NCI-H446 treated with DMSO at 0.1 percent for 48 hours (cell line): ENCODE results near the gene OR52W1.
"Not testable (repeated sequence)": the region's sequence is repeated elsewhere in the genome, so short reads cannot be mapped to it uniquely, and the experiment has no call there.

Source experiments
- DNase-seq: peaks from one replicate; lab custom pipeline; 2025; lab: John Stamatoyannopoulos, UW

The OR52W1 gene

GRCh38 chr11:6217722-6218121 is 18.7 kb downstream of the OR52W1 start:
- no peak for DNase-seq

DNA sequence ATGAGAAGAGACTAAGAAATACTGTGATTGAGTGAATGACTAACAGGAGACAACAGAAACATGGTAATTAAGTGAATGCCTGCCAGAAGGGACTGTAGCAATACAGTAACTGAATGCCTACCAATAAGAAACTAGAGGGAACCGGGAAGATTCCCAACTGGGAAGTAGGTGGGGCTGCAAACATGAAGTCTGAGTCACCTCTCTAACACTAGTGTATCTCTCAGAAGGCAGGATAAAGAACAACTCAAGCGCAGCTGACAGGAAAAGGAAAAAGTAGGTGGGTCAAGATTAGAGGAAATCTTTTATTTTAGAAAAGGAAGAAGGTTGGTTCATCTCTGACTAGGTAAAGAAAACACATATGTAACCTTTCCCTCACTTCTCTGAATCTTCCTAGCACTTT is 20.3 kb downstream of the OR52W1 start:
- no peak for DNase-seq

DNA sequence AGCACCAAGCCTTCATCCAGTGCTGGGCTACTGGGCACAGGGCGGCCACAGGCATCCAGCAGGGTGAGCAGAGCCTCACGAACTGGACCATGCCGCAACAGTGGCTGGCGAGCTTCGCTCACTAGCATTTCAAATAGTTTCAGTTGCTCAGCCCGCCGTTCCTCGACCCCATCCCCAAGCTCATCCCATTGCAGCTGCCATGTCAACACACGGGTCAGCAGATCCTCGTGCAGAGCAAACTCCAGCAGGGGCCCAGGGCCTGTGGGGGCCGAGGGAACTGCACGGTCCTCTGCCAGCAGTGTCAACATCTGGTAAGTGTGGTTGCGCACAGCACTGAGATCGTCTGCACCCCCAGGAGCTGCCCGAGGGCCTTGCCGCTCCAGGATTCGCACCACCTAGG is 24.8 kb downstream of the OR52W1 start:
- no peak for DNase-seq

DNA sequence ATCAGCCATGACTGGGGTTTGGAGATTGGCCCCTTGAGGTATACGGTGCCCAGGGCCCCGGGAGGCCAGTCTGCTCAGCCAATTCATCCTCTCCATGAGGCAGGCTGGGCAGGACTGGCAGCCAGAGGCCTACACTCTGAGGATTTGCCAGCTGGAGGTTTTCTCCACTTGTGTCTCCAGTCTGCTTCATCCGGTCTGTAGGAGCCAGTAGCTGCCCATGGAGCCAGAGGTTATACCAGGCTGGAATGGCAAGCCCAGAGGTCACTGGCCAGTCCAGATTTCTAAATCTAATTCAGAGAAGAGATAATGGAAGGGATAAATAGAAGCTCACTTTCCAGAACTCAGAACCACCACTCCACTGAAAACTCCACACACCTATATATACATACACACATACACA is 25.4 kb downstream of the OR52W1 start:
- no peak for DNase-seq

DNA sequence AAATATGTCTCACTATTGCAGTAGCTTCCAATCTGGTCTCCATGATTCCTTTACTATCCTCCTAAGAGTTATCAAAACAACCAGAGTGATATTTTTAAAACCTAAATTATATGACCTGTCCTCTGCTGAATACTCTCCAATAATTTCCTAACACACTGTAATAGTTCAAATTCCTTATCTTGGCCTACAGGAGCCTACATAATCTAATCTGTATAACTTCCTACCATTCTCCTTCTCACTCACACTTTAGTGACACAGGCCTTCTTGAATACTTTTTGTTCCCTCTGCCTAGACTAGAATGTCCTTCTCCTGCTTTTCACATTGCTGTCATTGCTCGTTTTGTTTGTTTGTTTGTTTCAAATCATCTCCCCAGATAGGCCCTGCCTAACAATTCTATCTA is 26.0 kb downstream of the OR52W1 start:
- DNase-seq: no peak

DNA sequence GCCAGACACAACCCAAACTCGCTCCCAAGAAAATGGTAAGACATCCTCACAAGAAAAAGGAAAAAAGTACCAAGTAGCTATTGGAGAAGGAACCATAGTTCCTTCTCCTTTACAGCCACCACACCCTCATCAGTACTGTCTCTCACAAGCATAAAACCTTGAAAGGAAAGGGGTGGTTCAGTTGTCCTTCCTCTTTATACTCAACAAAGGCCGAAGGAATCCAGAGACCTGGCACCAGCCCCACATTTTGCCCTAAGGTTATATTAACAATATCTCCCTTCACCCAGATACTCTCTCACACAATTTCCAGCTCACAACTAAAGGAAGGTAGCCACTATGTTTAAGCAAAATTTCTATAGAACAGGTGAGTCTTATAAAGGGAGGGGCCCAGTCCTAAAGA is 26.9 kb downstream of the OR52W1 start:
- no peak for DNase-seq

GRCh38 chr11:6228520-6228919 is 29.5 kb downstream of the OR52W1 start:
- DNase-seq: no peak

GRCh38 chr11:6229911-6230310 is 30.9 kb downstream of the OR52W1 start:
- no peak for DNase-seq

DNA sequence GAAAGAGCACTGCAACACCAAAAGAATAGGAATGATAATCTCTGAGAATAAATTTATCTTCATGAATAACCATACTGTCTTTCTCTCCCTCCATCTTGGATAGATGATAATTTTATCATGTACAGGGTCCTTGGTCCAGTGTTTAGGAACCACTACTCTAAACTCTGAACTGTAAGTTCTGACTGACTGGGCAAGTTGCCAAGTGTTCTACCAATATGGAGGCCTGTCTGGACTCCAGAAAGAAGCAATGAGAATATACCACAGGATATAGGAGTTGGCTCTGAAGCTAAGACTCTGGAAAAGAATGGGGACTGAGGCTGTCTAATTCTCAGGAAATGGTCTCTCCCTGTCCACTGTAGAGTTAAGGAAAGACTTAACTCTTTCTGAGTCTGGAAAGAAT is 33.9 kb downstream of the OR52W1 start:
- no peak for DNase-seq

- no peak for DNase-seq
These were observed 35.0 kb downstream of the OR52W1 start for GRCh38 chr11:6233984-6234386.

DNA sequence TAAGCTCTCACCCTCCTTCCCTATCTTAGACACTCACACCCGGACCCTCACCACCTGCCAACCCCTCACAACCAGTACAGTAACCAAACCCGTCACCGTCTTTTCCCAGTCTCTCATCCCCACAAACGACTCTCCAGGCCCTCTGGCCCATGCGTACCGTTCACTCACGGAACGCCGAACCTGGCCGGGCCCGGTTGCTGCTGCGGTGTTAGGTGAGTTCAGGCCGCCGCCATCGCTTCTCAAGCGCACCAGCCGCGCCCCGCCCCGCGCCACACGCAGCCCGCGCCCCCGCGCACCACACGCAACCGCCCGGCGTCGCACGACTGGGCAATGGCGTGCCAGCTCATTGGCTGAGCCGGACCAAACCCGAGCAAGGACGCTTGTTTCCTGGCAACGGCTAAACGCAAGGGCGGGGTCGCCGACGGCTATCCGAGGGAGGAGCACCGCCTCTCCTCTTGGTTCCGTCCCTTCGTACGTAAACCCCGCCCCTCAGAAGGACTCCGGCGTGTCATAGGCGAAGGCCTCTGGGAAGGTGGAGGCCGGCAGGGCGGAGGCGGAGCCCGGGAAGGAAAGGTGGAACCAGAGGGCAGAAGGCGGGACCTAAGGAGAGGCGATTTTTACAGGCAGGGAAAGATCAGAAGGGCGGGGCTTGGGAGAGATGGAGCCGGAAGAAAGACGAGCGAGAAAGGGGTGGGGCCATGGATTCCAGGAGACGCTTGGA is 35.5 kb downstream of the OR52W1 start, which contains the start of gene FHIP1B:
Gene FHIP1B (minus strand): TSS at position 250 of the 721 bp plus-strand sequence. CDS start 10,120 bp downstream, outside the sequence.
- DNase-seq: peak; percentile 99

GRCh38 chr11:6237266-6237665 is 38.2 kb downstream of the OR52W1 start:
- no peak for DNase-seq

GRCh38 chr11:6237761-6238302 is 38.8 kb downstream of the OR52W1 start:
- no peak for DNase-seq

- no peak for DNase-seq
These were observed 39.9 kb downstream of the OR52W1 start, which contains the start of gene CNGA4 for GRCh38 chr11:6238902-6239301. CNGA4 (plus strand) TSS chr11:6239089; CDS start chr11:6239207, 118 bp downstream.

GRCh38 chr11:6240139-6240538 is 41.1 kb downstream of the OR52W1 start:
- no peak for DNase-seq

DNA sequence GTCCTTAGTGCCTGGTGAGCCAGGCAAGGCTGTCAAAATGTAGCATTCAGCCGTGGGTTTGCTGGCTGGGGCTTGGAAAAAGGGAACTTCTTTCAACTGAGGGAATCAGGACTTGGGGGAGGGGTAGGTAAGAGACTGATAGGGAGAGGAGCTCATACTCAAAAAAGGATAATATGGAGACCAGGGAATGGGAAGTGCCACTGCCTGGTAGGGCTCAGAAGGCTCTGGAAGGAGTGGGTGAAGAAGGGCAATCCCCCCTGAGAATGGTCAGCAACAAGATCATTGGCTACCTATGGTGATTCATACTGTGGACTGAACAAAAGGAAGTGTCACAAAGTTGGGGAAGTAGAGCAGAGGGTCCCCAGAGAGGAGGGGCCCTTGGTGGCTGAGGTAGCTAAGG is 41.8 kb downstream of the OR52W1 start:
- DNase-seq: no peak

DNA sequence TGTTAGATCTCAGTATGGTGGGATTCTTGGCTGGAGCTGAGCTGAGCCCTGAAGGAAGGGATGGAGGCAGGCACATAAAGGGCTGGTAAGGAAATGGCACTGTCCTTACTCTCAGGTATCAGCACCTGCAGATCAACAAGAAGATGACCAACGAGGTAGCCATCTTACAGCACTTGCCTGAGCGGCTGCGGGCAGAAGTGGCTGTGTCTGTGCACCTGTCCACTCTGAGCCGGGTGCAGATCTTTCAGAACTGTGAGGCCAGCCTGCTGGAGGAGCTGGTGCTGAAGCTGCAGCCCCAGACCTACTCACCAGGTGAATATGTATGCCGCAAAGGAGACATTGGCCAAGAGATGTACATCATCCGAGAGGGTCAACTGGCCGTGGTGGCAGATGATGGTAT is 42.3 kb downstream of the OR52W1 start:
- DNase-seq: no peak

GRCh38 chr11:6245536-6245935 is 46.5 kb downstream of the OR52W1 start:
- no peak for DNase-seq

- DNase-seq: no peak
These were observed 49.2 kb downstream of the OR52W1 start for GRCh38 chr11:6248248-6248647.

DNA sequence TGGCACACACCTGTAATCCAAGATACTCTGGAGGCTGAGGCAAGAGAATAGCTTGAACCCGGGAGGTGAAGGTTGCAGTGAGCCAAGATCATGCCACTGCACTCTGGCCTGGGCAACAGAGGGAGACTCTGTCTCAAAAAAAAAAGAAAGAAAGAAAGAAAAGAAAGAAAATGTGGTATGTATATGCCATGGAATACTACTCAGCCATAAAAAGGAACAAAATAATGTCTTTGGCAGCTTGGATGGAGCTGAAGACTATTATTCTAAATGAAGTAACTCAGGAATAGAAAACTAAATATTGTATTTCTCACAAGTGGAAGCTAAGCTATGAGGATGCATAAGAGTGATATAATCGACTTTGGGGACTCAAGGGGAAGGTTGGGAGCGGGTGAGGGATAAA is 49.9 kb downstream of the OR52W1 start:
- DNase-seq: not testable (repeated sequence)
